ENCODE data around the gene SCPEP1. TPM values are rescaled to one million over a fixed set of nuclear protein-coding genes. Genes with fewer than 3 reads are reported as not detected.

The SCPEP1 gene
- total RNA-seq, 1 experiment from 2014 or later = 19.4 TPM

DNA sequence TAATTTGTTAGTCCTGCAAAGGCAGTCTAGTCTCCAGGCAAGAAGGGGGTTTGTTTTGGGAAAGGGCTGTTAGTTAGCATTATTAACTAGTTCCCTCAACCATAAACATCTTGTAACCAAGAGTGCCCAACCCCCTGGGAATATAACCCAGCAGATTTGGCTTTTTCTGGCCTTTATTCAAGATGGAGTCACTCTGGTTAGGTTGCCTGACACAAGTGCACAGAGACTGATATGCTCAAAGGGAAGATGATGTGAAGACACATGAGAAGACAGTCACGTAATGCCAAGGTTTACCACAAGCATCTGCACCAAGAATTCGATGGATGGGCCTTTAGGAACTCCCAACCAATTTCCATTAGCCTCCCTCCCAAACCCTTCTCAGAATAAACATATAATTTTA lies 3.9 kb upstream of the SCPEP1 start:
- no peaks in the 10 kb centered on the region for H3K36me3 ChIP-seq (ENCODE audit: low read depth)
- no peak overlapping the region for H3K27ac ChIP-seq
- ChIA-PET POLR2A (ENCODE audit: unreplicated experiment) (interaction anchor here (0.6 kb wide), 1 partner anchor 80 kb away, joined by 3 read pairs; no protein-coding TSS in a partner anchor), CTCF (no interaction called here)
- H3K4me3 ChIP-seq = no peak overlapping the region
- H3K9me3 ChIP-seq (ENCODE audit: insufficient read depth, low read depth) = no peaks in the 10 kb centered on the region; the same call in 1 of the 2 replicates
- peak overlapping the region; percentile 18; the same call in 1 of the 2 replicates for H3K4me2 ChIP-seq
- H4K20me1 ChIP-seq (ENCODE audit: insufficient read depth) = no peaks in the 10 kb centered on the region
- no peaks in the 10 kb centered on the region for H3K79me2 ChIP-seq (ENCODE audit: low read depth)
- TF ChIP-seq, protein P1, sequence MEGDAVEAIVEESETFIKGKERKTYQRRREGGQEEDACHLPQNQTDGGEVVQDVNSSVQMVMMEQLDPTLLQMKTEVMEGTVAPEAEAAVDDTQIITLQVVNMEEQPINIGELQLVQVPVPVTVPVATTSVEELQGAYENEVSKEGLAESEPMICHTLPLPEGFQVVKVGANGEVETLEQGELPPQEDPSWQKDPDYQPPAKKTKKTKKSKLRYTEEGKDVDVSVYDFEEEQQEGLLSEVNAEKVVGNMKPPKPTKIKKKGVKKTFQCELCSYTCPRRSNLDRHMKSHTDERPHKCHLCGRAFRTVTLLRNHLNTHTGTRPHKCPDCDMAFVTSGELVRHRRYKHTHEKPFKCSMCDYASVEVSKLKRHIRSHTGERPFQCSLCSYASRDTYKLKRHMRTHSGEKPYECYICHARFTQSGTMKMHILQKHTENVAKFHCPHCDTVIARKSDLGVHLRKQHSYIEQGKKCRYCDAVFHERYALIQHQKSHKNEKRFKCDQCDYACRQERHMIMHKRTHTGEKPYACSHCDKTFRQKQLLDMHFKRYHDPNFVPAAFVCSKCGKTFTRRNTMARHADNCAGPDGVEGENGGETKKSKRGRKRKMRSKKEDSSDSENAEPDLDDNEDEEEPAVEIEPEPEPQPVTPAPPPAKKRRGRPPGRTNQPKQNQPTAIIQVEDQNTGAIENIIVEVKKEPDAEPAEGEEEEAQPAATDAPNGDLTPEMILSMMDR (conservative IDR thresholded peaks at IDR 0.05) = no peak
- no peak for TF ChIP-seq EZH2 (IDR thresholded peaks at IDR 0.05; ENCODE audit: low read depth)
- no TSS peak for BruUV-seq (replicated peaks)
- peaks cover 32% of the 10 kb centered on the region for H3K4me1 ChIP-seq (replicated peaks; ENCODE audit: insufficient read depth)
- H3F3A ChIP-seq (ENCODE audit: insufficient read depth, low read depth) = peaks cover 16% of the 10 kb centered on the region
- no peak overlapping the region for H2AFZ ChIP-seq
- H3K27me3 ChIP-seq (ENCODE audit: insufficient read depth, low read depth) = no peaks in the 10 kb centered on the region
- intact Hi-C loops (cut with micrococcal nuclease; ENCODE audit: unreplicated experiment) = no loop called here
- DNase-seq = no peak
- H3K9me2 ChIP-seq (ENCODE audit: insufficient read depth) = no peaks in the 10 kb centered on the region

DNA sequence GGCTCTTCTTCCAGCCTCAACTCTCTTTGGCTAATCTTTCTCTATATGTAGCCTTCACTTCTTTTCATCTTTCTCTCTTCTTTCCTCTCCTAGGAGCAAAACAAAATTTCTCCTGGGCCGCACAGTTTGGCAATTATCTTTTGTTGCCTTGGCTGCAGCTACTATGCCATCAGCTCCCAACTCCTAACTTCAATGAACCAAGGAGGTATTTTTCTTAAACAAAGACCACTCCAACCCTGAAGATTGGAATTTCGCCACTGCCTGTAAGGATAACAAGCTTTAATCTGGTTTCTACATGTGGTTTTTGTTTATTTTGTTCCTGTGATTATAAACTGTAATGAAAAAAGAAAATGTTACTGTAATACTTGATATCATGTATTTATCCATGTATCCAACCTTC lies 2.3 kb upstream of the SCPEP1 start:
- DNase-seq = no peak
- no peak overlapping the region for H3K27ac ChIP-seq
- BruUV-seq (replicated peaks) = no TSS peak
- H2AFZ ChIP-seq = no peak overlapping the region
- H3K36me3 ChIP-seq (ENCODE audit: low read depth) = no peaks in the 10 kb centered on the region
- H3K79me2 ChIP-seq (ENCODE audit: low read depth) = no peaks in the 10 kb centered on the region
- H3K27me3 ChIP-seq (ENCODE audit: insufficient read depth, low read depth) = no peaks in the 10 kb centered on the region
- H3K4me3 ChIP-seq = no peak overlapping the region
- CTCF ChIA-PET = interaction anchor here (0.6 kb wide), 1 partner anchor 97 kb away, joined by 3 read pairs; no protein-coding TSS in a partner anchor
- POLR2A ChIA-PET (ENCODE audit: unreplicated experiment) = no interaction called here
- H3K9me2 ChIP-seq (ENCODE audit: insufficient read depth) = no peaks in the 10 kb centered on the region
- TF ChIP-seq, protein P1 (conservative IDR thresholded peaks at IDR 0.05) = no peak
- no peak for TF ChIP-seq EZH2 (IDR thresholded peaks at IDR 0.05; ENCODE audit: low read depth)
- H3K4me2 ChIP-seq = no peak overlapping the region
- no peaks in the 10 kb centered on the region for H4K20me1 ChIP-seq (ENCODE audit: insufficient read depth)
- peaks cover 18% of the 10 kb centered on the region for H3F3A ChIP-seq (ENCODE audit: insufficient read depth, low read depth)
- intact Hi-C loops (cut with micrococcal nuclease; ENCODE audit: unreplicated experiment) = no loop called here
- peaks cover 47% of the 10 kb centered on the region for H3K4me1 ChIP-seq (replicated peaks; ENCODE audit: insufficient read depth)
- H3K9me3 ChIP-seq (ENCODE audit: insufficient read depth, low read depth) = no peaks in the 10 kb centered on the region; the same call in 1 of the 2 replicates

DNA sequence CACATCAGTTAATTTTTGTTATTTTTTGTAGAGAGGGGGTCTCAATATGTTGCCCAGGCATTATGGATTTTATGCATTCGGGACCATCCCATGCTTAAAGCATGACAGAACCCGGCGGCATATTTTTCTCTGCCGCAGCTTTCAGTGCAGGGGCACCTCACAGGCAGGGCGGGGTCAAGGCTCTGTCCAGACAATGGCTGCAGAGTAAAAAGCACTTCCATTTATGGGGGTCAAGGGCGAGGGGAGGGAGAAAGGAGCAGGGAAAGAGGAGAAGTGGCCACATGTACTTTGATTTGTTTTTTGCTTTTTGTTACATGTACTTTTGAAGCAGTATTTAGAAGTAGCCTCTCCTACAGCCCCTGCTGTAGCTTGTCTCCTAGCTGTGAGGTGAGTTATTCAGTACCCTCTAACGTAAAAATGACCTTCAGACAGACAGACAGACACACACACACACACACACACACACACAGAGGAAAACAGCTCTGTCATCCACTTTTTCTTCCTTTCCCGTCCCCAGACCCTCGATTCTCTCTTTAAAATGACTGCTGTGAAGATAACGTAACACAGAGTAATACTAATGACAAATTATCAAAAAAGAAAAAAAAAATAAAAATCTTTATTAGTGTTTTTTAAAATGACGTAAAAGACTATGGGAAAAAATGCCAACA lies 856 bp upstream of the SCPEP1 start:
- peak overlapping the region; percentile 67 for H3K4me3 ChIP-seq
- H3K27ac ChIP-seq = no peak overlapping the region
- peaks cover 53% of the 10 kb centered on the region for H3K4me1 ChIP-seq (replicated peaks; ENCODE audit: insufficient read depth)
- H3F3A ChIP-seq (ENCODE audit: insufficient read depth, low read depth) = peaks cover 23% of the 10 kb centered on the region
- CTCF ChIA-PET = no interaction called here
- POLR2A ChIA-PET (ENCODE audit: unreplicated experiment) = interaction anchor here (0.7 kb wide), 1 partner anchor 1958 kb away, joined by 3 read pairs; no protein-coding TSS in a partner anchor
- H3K36me3 ChIP-seq (ENCODE audit: low read depth) = no peaks in the 10 kb centered on the region
- no peak for DNase-seq
- peak overlapping the region; percentile 85 for H3K4me2 ChIP-seq
- H2AFZ ChIP-seq = no peak overlapping the region
- no peaks in the 10 kb centered on the region for H3K27me3 ChIP-seq (ENCODE audit: insufficient read depth, low read depth)
- no peak for TF ChIP-seq EZH2 (IDR thresholded peaks at IDR 0.05; ENCODE audit: low read depth)
- TF ChIP-seq, protein P1 (conservative IDR thresholded peaks at IDR 0.05) = no peak
- intact Hi-C loops (cut with micrococcal nuclease; ENCODE audit: unreplicated experiment) = no loop called here
- no peaks in the 10 kb centered on the region for H3K9me2 ChIP-seq (ENCODE audit: insufficient read depth)
- no TSS peak for BruUV-seq (replicated peaks)
- no peaks in the 10 kb centered on the region for H4K20me1 ChIP-seq (ENCODE audit: insufficient read depth)
- no peaks in the 10 kb centered on the region for H3K79me2 ChIP-seq (ENCODE audit: low read depth)
- no peaks in the 10 kb centered on the region for H3K9me3 ChIP-seq (ENCODE audit: insufficient read depth, low read depth)

Data from PC-9 (cell line).